Measurements from ENCODE around the gene BAIAP2L1. TPM values are rescaled to one million over a fixed set of nuclear protein-coding genes. Genes with fewer than 3 reads are reported as not detected.
"Not testable (repeated sequence)": the region's sequence is repeated elsewhere in the genome, so short reads cannot be mapped to it uniquely, and the experiment has no call there.

Gene BAIAP2L1
- total RNA-seq, 4 donors from 2014 or later = 1.0 to 4.3 (median 2.1) TPM; not detected in 1

DNA sequence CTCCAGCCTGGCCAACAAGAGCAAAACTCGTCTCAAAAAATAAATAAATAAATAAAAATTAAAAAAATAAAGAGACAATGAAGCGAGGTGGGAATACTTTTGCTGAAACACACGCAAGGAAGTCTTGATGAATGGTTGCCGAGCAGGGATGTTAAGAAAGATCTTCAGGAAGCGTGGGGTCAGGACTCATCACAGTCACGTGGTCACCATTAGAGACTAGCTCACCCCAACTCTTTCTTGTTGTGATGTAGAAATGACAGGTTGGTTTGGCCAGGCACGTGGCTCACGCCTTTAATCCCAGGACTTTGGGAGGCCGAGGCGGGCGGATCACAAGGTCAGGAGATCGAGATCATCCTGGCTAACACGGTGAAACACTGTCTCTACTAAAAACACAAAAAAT is 28.9 kb upstream of the BAIAP2L1 start:
- H3K4me3 ChIP-seq = no peak overlapping the region
- intact Hi-C loops (cut with DNase I; ENCODE audit: low total_unique reads) = loop anchor here (10.0 kb wide), 1 partner anchor 415 kb away; no protein-coding TSS in a partner anchor
- no peaks in the 10 kb centered on the region for H3K27me3 ChIP-seq
- H3K27ac ChIP-seq = no peak overlapping the region
- no peaks in the 10 kb centered on the region for H3K4me1 ChIP-seq
- TF ChIP-seq, protein P1, sequence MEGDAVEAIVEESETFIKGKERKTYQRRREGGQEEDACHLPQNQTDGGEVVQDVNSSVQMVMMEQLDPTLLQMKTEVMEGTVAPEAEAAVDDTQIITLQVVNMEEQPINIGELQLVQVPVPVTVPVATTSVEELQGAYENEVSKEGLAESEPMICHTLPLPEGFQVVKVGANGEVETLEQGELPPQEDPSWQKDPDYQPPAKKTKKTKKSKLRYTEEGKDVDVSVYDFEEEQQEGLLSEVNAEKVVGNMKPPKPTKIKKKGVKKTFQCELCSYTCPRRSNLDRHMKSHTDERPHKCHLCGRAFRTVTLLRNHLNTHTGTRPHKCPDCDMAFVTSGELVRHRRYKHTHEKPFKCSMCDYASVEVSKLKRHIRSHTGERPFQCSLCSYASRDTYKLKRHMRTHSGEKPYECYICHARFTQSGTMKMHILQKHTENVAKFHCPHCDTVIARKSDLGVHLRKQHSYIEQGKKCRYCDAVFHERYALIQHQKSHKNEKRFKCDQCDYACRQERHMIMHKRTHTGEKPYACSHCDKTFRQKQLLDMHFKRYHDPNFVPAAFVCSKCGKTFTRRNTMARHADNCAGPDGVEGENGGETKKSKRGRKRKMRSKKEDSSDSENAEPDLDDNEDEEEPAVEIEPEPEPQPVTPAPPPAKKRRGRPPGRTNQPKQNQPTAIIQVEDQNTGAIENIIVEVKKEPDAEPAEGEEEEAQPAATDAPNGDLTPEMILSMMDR (IDR thresholded peaks at IDR 0.05) = no peak
- TF ChIP-seq POLR2A (IDR thresholded peaks at IDR 0.05) = no peak
- no peak for DNase-seq
- no peaks in the 10 kb centered on the region for H3K9me3 ChIP-seq
- H3K36me3 ChIP-seq = no peaks in the 10 kb centered on the region

DNA sequence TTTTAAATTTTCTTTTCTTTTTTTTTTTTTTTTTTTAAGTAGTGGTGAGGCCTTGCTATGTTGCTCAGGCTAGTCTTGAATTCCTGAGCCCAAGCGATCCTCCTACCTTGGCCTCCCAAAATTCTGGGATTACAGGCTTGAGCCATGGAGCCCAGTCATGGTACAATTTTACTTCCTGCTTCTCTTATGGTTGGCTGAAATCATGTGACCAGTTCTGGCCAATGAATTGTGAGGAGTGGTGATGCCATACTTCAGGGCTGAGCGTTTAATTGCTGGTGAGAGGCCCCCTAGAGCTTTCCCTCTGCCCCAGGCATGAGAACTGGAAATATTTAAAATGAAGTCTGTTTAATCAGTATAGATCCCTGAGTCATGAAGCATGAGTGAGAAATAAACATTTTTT is 22.2 kb upstream of the BAIAP2L1 start:
- H3K4me3 ChIP-seq = no peak overlapping the region
- H3K4me1 ChIP-seq = no peaks in the 10 kb centered on the region
- DNase-seq = no peak
- no peak overlapping the region for H3K27ac ChIP-seq
- intact Hi-C loops (cut with DNase I; ENCODE audit: low total_unique reads) = no loop called here
- no peaks in the 10 kb centered on the region for H3K36me3 ChIP-seq
- TF ChIP-seq POLR2A (IDR thresholded peaks at IDR 0.05) = no peak
- TF ChIP-seq, protein P1 (IDR thresholded peaks at IDR 0.05) = no peak
- H3K9me3 ChIP-seq = no peaks in the 10 kb centered on the region
- H3K27me3 ChIP-seq = no peaks in the 10 kb centered on the region

DNA sequence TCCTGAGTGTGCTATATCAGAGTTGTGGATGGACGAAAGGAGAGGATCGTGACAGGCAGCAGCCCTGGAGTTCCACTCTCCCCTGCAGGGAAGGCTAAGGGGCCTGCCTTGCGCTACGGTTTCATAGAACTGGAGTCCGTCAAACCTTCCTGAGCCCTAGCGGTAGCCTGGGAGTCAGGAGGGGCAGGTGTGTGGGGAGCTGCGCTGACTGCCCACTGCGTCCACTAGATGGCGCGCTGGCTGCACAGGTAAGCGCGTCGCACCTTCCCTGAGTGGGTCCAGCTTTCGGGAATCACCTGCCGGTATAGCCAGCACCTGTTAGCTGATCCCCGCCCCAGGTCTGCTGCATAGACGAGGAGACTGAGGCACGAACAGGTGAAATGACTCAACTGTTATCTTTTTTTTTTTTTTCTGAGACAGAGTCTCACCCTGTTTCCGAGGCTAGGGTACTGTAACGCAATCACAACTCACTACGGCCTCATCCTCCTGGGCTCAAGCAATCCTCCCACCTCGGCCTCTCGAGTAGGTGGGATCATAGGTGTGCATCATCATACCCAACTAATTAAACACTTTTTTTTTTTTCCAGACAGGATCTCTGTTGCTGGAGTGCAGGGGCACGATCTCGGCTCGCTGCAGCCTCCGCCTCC is 20.2 kb upstream of the BAIAP2L1 start:
- H3K27me3 ChIP-seq = no peaks in the 10 kb centered on the region
- no peak for TF ChIP-seq POLR2A (IDR thresholded peaks at IDR 0.05)
- TF ChIP-seq, protein P1 (IDR thresholded peaks at IDR 0.05) = peak in 3 of 4 experiments; percentile 22 to 50 (median 46)
- H3K27ac ChIP-seq = no peak overlapping the region
- no peaks in the 10 kb centered on the region for H3K9me3 ChIP-seq
- no peak overlapping the region for H3K4me3 ChIP-seq
- H3K4me1 ChIP-seq = no peaks in the 10 kb centered on the region
- intact Hi-C loops (cut with DNase I; ENCODE audit: low total_unique reads) = no loop called here
- H3K36me3 ChIP-seq = no peaks in the 10 kb centered on the region
- DNase-seq = no peak

DNA sequence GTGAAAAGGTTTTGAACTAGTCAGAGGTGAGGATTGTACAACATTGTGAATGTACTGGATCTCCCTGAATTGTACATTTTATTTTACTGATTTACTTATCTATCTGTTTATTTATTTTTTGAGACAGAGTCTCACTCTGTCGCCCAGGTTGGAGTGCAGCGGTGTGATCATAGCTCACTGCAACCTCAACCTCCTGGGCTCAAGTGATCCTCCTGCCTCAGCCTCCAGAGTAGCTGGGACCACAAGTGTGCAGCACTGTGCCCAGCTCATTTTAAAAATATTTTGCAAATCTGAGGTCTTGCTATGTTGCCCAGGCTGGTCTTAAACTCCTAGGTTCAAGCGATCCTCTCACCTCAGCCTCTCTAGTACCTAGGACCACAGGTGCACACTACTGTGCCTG is 19.1 kb upstream of the BAIAP2L1 start:
- H3K27me3 ChIP-seq; intact Hi-C loops (cut with DNase I; ENCODE audit: low total_unique reads); H3K36me3 ChIP-seq; H3K4me3 ChIP-seq; DNase-seq; H3K9me3 ChIP-seq; H3K4me1 ChIP-seq; H3K27ac ChIP-seq: not testable (repeated sequence)

DNA sequence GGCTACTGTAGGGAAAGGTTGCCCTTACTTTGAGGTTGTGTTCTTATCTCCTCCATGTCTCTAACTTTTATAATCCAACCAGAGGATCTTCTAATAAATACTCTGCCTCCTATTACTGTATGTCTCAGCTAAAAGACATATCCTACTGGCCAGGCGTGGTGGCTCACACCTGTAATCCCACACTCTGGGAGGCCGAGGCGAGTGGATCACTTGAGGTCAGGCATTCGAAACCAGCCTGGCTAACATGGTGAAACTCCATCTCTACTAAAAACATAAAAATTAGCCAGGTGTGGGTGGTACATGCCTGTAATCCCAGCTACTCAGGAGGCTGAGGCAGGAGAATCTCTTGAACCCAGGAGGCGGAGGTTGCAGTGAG is 18.4 kb upstream of the BAIAP2L1 start:
- H3K4me3 ChIP-seq; H3K27me3 ChIP-seq; H3K36me3 ChIP-seq; H3K9me3 ChIP-seq; H3K4me1 ChIP-seq; H3K27ac ChIP-seq; DNase-seq; intact Hi-C loops (cut with DNase I; ENCODE audit: low total_unique reads): not testable (repeated sequence)

DNA sequence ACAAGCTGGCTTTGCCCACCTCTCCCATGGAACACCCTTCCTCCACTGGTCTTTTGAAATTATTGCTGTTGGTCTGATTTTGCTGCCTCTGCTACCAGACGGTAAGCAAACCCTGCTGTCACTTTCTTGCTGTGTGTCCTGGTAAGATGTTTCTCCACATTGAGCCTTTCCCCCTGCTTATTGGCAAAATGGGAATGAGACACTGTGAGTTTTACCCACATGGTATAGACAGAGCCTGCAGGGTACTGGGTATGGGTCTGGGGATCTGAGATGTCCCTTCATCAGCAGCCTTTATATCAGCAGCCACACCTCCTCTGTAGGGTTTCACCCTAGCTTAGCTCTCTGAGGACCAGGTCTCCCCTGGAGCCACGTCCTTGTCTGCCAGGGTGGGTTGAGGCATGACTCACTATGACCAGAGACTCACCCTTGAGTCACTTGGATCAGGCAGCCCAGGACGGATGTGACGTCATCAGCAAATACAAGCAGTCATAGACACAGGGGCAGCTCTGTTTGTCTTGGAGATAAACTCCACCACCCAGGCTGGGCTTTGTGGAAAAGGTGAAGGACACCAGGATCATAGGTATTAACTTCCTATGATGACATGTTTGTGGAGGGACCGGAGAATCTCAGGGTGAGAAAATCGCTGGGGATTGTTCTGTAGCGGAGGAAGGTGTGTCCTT is 17.9 kb upstream of the BAIAP2L1 start:
- Histone ChIP-seq H3K27me3 (no peaks in the 10 kb centered on the region), H3K4me1 (no peaks in the 10 kb centered on the region), H3K9me3 (no peaks in the 10 kb centered on the region), H3K36me3 (no peaks in the 10 kb centered on the region), H3K27ac (no peak overlapping the region), H3K4me3 (no peak overlapping the region)
- intact Hi-C loops (cut with DNase I; ENCODE audit: low total_unique reads) = no loop called here
- no peak for DNase-seq
- TF ChIP-seq, protein P1 (IDR thresholded peaks at IDR 0.05) = no peak
- no peak for TF ChIP-seq POLR2A (IDR thresholded peaks at IDR 0.05)

Measured in uterus (tissue), 4 donors.